ENCODE results near the gene CPLANE1. TPM values are rescaled to one million over a fixed set of nuclear protein-coding genes. Genes with fewer than 3 reads are reported as not detected.
"Not testable (repeated sequence)": the region's sequence is repeated elsewhere in the genome, so short reads cannot be mapped to it uniquely, and the experiment has no call there.

The CPLANE1 gene
- total RNA-seq, result 10 to 100 TPM in 1 of 2 donors, 1 to 10 TPM in 1; 9.0 to 22.5 TPM

DNA sequence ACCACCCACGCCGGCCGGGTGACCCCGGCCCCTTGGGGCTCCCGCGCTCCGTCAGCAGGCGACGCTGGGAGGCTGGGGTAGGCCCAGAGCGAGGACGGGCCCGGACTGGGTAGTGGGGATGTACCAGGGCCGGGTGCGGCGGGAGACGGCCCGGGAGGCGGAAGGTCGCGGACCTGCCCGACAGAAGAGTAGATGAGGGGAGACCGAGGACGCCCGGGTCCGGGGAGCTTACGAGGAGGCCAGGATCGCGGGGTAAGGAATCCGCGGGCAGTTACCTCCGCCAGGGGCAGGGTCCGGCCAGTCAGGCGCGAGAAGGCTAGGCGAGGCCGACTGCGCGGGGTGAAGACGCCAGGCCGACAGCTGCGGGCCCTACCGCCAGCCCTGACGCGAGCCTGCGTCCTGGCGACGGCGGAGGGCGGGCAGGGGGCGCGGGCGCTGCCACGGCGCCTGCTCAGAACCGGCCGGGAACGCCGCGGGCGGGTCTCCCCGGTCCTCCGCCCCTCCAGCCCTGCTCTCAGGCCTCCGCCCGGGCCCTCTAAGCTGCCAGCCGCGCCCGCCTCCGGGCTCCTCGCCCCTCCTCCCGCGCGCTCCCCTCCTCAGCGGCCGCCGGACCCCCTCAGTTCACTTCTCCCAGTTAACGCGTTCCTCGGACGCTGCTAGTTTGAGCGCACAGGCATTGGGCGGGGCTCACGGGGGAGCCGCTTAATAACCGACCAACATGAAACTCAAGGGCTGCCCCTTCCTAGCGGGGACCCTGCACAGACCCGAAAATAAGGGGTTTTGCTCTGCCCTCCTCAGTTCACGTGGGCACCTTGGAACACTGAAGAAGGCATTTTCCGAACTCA is at the start of gene CPLANE1:
TSS of gene CPLANE1 (minus strand) at position 407 of the 845 bp plus-strand sequence. CDS start 1,678 bp downstream, outside the sequence.
- DNase-seq (ENCODE audit: low spot score), result peak; percentile 69
- Histone ChIP-seq H3K4me1 (peaks cover 0 to 23% of the 10 kb centered on the region in 2 donors), H3K9me3 (no peaks in the 10 kb centered on the region)

GRCh38 chr5:37296313-37296712 is 47.1 kb upstream of the CPLANE1 start:
- H3K27ac ChIP-seq; H3K4me1 ChIP-seq; DNase-seq (ENCODE audit: low spot score); H3K9me3 ChIP-seq; H3K27me3 ChIP-seq; H3K4me3 ChIP-seq: not testable (repeated sequence)
- peaks cover 45% of the 10 kb centered on the region for H3K36me3 ChIP-seq

More for the DNA sequence above, at the start of gene CPLANE1:
- peaks cover 3% of the 10 kb centered on the region for H3K36me3 ChIP-seq
- TF ChIP-seq, protein P1, sequence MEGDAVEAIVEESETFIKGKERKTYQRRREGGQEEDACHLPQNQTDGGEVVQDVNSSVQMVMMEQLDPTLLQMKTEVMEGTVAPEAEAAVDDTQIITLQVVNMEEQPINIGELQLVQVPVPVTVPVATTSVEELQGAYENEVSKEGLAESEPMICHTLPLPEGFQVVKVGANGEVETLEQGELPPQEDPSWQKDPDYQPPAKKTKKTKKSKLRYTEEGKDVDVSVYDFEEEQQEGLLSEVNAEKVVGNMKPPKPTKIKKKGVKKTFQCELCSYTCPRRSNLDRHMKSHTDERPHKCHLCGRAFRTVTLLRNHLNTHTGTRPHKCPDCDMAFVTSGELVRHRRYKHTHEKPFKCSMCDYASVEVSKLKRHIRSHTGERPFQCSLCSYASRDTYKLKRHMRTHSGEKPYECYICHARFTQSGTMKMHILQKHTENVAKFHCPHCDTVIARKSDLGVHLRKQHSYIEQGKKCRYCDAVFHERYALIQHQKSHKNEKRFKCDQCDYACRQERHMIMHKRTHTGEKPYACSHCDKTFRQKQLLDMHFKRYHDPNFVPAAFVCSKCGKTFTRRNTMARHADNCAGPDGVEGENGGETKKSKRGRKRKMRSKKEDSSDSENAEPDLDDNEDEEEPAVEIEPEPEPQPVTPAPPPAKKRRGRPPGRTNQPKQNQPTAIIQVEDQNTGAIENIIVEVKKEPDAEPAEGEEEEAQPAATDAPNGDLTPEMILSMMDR (IDR thresholded peaks at IDR 0.05), result peak in 1 of 2 donors; percentile 35
- H3K27me3 ChIP-seq, result no peaks in the 10 kb centered on the region
- H3K27ac ChIP-seq, result peak within 1 kb of the TSS; percentile 96
- H3K4me3 ChIP-seq, result peak within 1 kb of the TSS; percentile 78

DNA sequence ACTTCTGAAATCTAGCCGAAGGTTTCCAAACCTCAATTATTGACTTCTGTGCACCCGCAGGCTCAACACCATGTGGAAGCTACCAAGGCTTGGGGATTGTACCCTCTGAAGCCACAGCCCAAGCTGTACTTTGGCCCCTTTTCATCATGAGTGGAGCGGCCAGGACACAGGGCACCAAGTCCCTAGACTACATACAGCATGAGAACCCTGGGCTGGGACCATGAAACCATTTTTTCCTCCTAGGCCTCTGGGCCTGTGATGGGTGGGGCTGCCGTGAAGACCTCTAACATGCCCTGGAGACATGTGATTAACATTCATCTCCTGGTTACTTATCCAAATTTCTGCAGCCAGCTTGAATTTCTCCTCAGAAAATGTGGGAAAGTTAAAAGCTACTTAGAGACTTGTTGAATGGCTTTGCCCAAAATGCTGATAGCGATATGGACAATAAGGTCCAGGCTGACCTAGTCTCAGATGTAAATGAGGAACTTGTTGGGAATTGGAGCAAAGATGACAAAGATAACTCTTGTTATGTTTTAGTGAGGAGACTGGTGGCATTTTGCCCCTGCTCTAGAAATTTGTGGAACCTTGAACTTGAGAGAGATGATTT is 34.1 kb upstream of the CPLANE1 start:
- TF ChIP-seq, protein P1 (IDR thresholded peaks at IDR 0.05), result no peak
- H3K4me3 ChIP-seq, result no peak overlapping the region
- H3K9me3 ChIP-seq, result peaks cover 0 to 10% of the 10 kb centered on the region in 2 donors
- DNase-seq (ENCODE audit: low spot score), result no peak
- no peaks in the 10 kb centered on the region for H3K36me3 ChIP-seq
- no peak overlapping the region for H3K27ac ChIP-seq
- no peaks in the 10 kb centered on the region for H3K4me1 ChIP-seq
- H3K27me3 ChIP-seq, result no peaks in the 10 kb centered on the region

GRCh38 chr5:37275511-37275910 is 26.3 kb upstream of the CPLANE1 start:
- Histone ChIP-seq H3K36me3 (no peaks in the 10 kb centered on the region), H3K27ac (no peak overlapping the region), H3K4me3 (no peak overlapping the region), H3K4me1 (no peaks in the 10 kb centered on the region), H3K9me3 (peaks cover 0 to 6% of the 10 kb centered on the region in 2 donors), H3K27me3 (no peaks in the 10 kb centered on the region)
- TF ChIP-seq, protein P1 (IDR thresholded peaks at IDR 0.05), result no peak
- no peak for DNase-seq (ENCODE audit: low spot score)

GRCh38 chr5:37272511-37272910 is 23.3 kb upstream of the CPLANE1 start:
- TF ChIP-seq, protein P1 (IDR thresholded peaks at IDR 0.05), result no peak

DNA sequence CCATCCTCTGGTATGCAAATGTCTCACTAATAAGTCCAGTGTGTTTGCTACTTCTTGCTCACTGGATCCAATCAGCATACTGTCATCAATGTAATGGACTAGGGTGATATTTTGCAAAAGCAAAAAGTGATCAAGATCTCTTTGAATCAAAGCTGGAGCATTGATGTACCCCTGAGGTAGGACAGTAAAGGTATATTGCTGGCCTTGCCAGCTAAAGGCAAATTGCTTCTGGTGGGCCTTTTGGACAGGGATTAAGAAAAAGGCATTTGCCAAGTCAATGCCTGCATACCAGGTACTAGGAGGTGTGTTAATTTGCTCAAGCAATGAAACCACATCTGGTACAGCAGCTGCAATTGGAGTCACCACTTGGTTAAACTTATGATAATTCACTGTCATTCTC is 18.9 kb upstream of the CPLANE1 start:
- not testable (repeated sequence) for H3K9me3 ChIP-seq; H3K36me3 ChIP-seq; DNase-seq (ENCODE audit: low spot score)

More at GRCh38 chr5:37272511-37272910, 23.3 kb upstream of the CPLANE1 start:
- Histone ChIP-seq H3K4me1 (no peaks in the 10 kb centered on the region), H3K27me3 (no peaks in the 10 kb centered on the region), H3K36me3 (no peaks in the 10 kb centered on the region), H3K9me3 (no peaks in the 10 kb centered on the region), H3K4me3 (no peak overlapping the region), H3K27ac (no peak overlapping the region)
- DNase-seq (ENCODE audit: low spot score), result no peak

More for the DNA sequence above, 18.9 kb upstream of the CPLANE1 start:
- not testable (repeated sequence) for H3K4me1 ChIP-seq, H3K27ac ChIP-seq, H3K27me3 ChIP-seq, H3K4me3 ChIP-seq

All from right atrium auricular region (tissue), 2 donors.